Keratinocyte (primary cell): ENCODE measurements around the gene SORBS2. TPM values are rescaled to one million over a fixed set of nuclear protein-coding genes. Genes with fewer than 3 reads are reported as not detected.

Experiments
- DNase-seq: peaks from one replicate; pipeline ENCODE4 v3.0.0-alpha.2; 2011; ENCODE audit warnings: low read depth, missing footprints, low spot score
- FAIRE-seq: peaks from 2 replicates; lab custom pipeline; 2011; peaks lifted over from hg19 to GRCh38; lab: Jason Lieb, UNC
- H2AFZ ChIP-seq: 2 replicates; pipeline ENCODE4 v1.6.0; 2012; ENCODE audit warnings: low read length, control low read depth, inconsistent platforms; ENCODE audit not compliant: control insufficient read depth
- H3K27ac ChIP-seq: 2 replicates; pipeline ENCODE4 v1.5.1; 2011; ENCODE audit warnings: low read length; ENCODE audit not compliant: control insufficient read depth, insufficient read depth
- H3K27me3 ChIP-seq: 3 replicates; pipeline ENCODE4 v1.6.0; 2011; ENCODE audit warnings: low read length; ENCODE audit not compliant: control insufficient read depth, insufficient read depth; ENCODE audit errors: extremely low read depth
- H3K36me3 ChIP-seq, 2 experiments: 2 replicates in 1 of 2; 3 replicates in 1 of 2; pipeline ENCODE4 v1.5.1; 2011; ENCODE audit warnings: low read length in 2 of 2, mild to moderate bottlenecking in 1 of 2; ENCODE audit not compliant: control insufficient read depth in 2 of 2, insufficient read depth in 2 of 2; ENCODE audit errors: extremely low read depth in 1 of 2
- H3K4me1 ChIP-seq: 3 replicates; pipeline ENCODE4 v1.5.1; 2011; ENCODE audit warnings: low read length; ENCODE audit not compliant: control insufficient read depth, insufficient read depth; ENCODE audit errors: extremely low read depth
- H3K4me2 ChIP-seq: 3 replicates; pipeline ENCODE4 v1.6.0; 2011; ENCODE audit warnings: low read depth, low read length; ENCODE audit not compliant: control insufficient read depth, insufficient read depth; ENCODE audit errors: extremely low read depth
- H3K4me3 ChIP-seq, 3 experiments: fragments of 200-600 bp in 1 of 3; sonication (generic) in 1 of 3; 2 replicates in 2 of 3; 3 replicates in 1 of 3; pipeline ENCODE4 v1.5.1; 2011 to 2016; ENCODE audit warnings: low read length in 3 of 3, mild to moderate bottlenecking in 3 of 3, control low read depth in 2 of 3, inconsistent platforms in 1 of 3, low read depth in 1 of 3, mixed read lengths in 1 of 3, mixed run types in 1 of 3, moderate library complexity in 1 of 3; ENCODE audit not compliant: control insufficient read depth in 2 of 3, insufficient read depth in 2 of 3; ENCODE audit errors: extremely low read depth in 1 of 3
- H3K79me2 ChIP-seq: 2 replicates; pipeline ENCODE4 v1.6.0; 2012; ENCODE audit warnings: low read length; ENCODE audit not compliant: control insufficient read depth, insufficient read depth
- H3K9ac ChIP-seq: 3 replicates; pipeline ENCODE4 v1.6.0; 2011; ENCODE audit warnings: low read length; ENCODE audit not compliant: control insufficient read depth, insufficient read depth; ENCODE audit errors: extremely low read depth
- H3K9me1 ChIP-seq: 3 replicates; pipeline ENCODE4 v1.6.0; 2011; ENCODE audit warnings: low read length; ENCODE audit not compliant: control insufficient read depth, insufficient read depth; ENCODE audit errors: extremely low read depth
- H3K9me3 ChIP-seq: 2 replicates; pipeline ENCODE4 v1.5.1; 2012; ENCODE audit warnings: low read depth, low read length; ENCODE audit not compliant: control insufficient read depth
- H4K20me1 ChIP-seq: 3 replicates; pipeline ENCODE4 v1.6.0; 2011; ENCODE audit warnings: low read length; ENCODE audit not compliant: control insufficient read depth, insufficient read depth; ENCODE audit errors: extremely low read depth
- EZH2 ChIP-seq: IDR thresholded peaks from one replicate; pipeline ENCODE4 v1.6.1; 2012; ENCODE audit warnings: inconsistent platforms, mild to moderate bottlenecking, low read length, moderate library complexity
- dilution Hi-C: fragments of 300-500 bp; cut with MboI; formaldehyde crosslinking; loops from one replicate; pipeline ENCODE4 v1.7.0; 2020; ENCODE audit warnings: low sequenced_read_pairs; ENCODE audit not compliant: extremely low pct_ligation_motif_present
- polyA plus RNA-seq, 5 experiments: library from polyadenylated mRNA; depleted of rRNA in 3 of 5; stranded (reverse) in 3 of 5; stranded (forward) in 1 of 5; unstranded in 1 of 5; fragments of >200 nt; gene quantifications; 1 replicate in 1 of 5; 2 replicates in 3 of 5; 3 replicates in 1 of 5; pipeline versions ENCODE4 v1.2.1 to v1.2.3, GENCODE V29; 2011 to 2012; ENCODE audit warnings: missing spikeins in 2 of 5, low read depth in 1 of 5, low replicate concordance in 1 of 5
- TF ChIP-seq, protein P1 (sequence below), 3 experiments: IDR thresholded peaks in 1 of 3; conservative IDR thresholded peaks in 1 of 3; optimal IDR thresholded peaks in 1 of 3; 2 replicates in 2 of 3; 3 replicates in 1 of 3; pipeline versions ENCODE3 to v1.5.1; 2011; ENCODE audit warnings: low read length in 3 of 3, mild to moderate bottlenecking in 3 of 3, moderate library complexity in 2 of 3, control low read depth in 1 of 3, inconsistent platforms in 1 of 3; ENCODE audit not compliant: insufficient read depth in 2 of 3; ENCODE audit errors: extremely low read depth in 1 of 3

The SORBS2 gene
- polyA plus RNA-seq, 1 donor (not counting 4 experiments of a cell fraction or from before 2014, with no cell fraction given), result 0.14 TPM

DNA sequence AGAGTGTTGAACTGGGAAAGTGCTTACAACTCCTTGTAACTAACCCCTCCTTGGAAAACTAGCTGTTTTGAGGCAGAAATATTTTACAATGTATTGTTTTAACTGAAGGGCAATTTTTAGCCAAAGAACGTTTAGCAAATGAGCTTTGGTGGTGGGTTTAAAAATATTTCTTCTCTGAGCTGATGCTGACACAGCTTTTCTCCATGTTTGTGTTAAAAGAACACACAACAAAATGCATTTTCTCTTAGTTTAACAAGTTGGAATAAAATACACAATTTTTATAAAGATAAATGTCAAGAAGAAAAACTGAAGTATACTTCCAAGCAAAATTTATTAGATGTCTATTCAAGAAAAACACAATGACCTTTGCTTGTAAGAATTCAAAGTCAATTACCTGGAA lies 226.8 kb downstream of the SORBS2 start:
- DNase-seq (no peak), FAIRE-seq (no peak)
- Histone ChIP-seq H2AFZ (no peak overlapping the region), H3K9me1 (no peaks in the 10 kb centered on the region), H3K79me2 (no peaks in the 10 kb centered on the region), H3K9ac (no peak overlapping the region), H3K36me3 (no peaks in the 10 kb centered on the region), H4K20me1 (no peaks in the 10 kb centered on the region), H3K4me1 (peaks cover 6% of the 10 kb centered on the region), H3K27ac (no peak overlapping the region), H3K4me3 (no peak overlapping the region), H3K4me2 (no peak overlapping the region), H3K9me3 (no peaks in the 10 kb centered on the region), H3K27me3 (peaks cover 26% of the 10 kb centered on the region)
- dilution Hi-C loops, result no loop called here
- no peak for TF ChIP-seq EZH2
- TF ChIP-seq, protein P1, sequence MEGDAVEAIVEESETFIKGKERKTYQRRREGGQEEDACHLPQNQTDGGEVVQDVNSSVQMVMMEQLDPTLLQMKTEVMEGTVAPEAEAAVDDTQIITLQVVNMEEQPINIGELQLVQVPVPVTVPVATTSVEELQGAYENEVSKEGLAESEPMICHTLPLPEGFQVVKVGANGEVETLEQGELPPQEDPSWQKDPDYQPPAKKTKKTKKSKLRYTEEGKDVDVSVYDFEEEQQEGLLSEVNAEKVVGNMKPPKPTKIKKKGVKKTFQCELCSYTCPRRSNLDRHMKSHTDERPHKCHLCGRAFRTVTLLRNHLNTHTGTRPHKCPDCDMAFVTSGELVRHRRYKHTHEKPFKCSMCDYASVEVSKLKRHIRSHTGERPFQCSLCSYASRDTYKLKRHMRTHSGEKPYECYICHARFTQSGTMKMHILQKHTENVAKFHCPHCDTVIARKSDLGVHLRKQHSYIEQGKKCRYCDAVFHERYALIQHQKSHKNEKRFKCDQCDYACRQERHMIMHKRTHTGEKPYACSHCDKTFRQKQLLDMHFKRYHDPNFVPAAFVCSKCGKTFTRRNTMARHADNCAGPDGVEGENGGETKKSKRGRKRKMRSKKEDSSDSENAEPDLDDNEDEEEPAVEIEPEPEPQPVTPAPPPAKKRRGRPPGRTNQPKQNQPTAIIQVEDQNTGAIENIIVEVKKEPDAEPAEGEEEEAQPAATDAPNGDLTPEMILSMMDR (optimal IDR thresholded peaks at IDR 0.05 in 1 of 3, IDR thresholded peaks at IDR 0.05 in 1 of 3, conservative IDR thresholded peaks at IDR 0.05 in 1 of 3; ENCODE audit: extremely low read depth in 1 of 3, insufficient read depth in 2 of 3, low read length in 3 of 3), result no peak

DNA sequence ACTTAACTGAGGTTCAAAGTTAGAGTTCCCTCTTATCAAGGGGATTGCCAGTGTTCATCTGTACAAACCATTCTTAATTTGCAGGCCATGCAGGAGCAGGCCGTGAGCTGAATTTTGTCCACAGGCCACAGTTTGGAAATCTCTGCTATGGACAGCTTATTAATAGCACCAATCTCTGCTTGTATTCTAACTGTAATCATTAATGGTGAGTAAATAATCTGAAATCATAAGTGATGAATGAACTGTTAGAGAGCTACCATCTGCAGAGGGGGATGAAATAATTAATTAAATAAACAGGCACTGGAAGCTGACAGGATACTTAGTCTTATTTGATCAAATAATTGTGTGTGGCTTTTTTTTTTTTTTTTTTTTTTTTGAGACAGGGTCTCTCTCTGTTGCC lies 228.2 kb downstream of the SORBS2 start:
- TF ChIP-seq, protein P1 (optimal IDR thresholded peaks at IDR 0.05 in 1 of 3, IDR thresholded peaks at IDR 0.05 in 1 of 3, conservative IDR thresholded peaks at IDR 0.05 in 1 of 3; ENCODE audit: extremely low read depth in 1 of 3, insufficient read depth in 2 of 3, low read length in 3 of 3), result no peak
- TF ChIP-seq EZH2, result no peak
- Histone ChIP-seq H3K27me3 (peaks cover 26% of the 10 kb centered on the region), H3K36me3 (no peaks in the 10 kb centered on the region), H3K4me3 (no peak overlapping the region), H4K20me1 (no peaks in the 10 kb centered on the region), H3K9me3 (no peaks in the 10 kb centered on the region), H3K9me1 (no peaks in the 10 kb centered on the region), H3K9ac (no peak overlapping the region), H3K79me2 (no peaks in the 10 kb centered on the region), H2AFZ (no peak overlapping the region), H3K4me1 (peaks cover 6% of the 10 kb centered on the region), H3K27ac (no peak overlapping the region), H3K4me2 (no peak overlapping the region)
- FAIRE-seq (no peak), DNase-seq (no peak)
- dilution Hi-C loops, result no loop called here
